ENCODE results near the gene KCTD19.

KCTD19 gene

DNA sequence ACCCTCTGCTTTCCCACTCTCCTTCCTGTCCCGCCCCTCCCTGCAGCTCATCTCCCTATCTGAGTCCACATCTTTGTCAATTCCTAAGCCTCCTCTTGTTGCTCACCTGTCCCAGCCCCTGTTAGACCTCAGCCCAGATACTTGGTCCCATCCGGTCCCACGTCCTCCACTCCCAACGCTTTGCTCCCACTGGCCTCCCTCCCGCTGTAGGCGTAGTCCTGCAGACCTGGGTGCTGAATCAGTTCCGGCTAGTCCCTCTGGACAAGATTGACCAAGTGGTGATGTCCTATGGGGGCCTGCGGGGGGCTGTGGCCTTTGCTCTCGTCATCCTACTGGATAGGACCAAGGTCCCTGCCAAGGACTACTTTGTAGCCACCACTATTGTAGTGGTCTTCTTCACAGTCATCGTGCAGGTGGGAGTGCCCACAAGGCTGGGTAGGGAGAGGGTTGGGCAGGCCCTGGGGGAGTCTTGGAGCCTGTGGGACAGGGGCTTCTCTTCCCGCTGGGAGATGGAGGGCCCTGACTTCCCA is 69.8 kb downstream of the KCTD19 start:
- DNase-seq, result no peak

DNA sequence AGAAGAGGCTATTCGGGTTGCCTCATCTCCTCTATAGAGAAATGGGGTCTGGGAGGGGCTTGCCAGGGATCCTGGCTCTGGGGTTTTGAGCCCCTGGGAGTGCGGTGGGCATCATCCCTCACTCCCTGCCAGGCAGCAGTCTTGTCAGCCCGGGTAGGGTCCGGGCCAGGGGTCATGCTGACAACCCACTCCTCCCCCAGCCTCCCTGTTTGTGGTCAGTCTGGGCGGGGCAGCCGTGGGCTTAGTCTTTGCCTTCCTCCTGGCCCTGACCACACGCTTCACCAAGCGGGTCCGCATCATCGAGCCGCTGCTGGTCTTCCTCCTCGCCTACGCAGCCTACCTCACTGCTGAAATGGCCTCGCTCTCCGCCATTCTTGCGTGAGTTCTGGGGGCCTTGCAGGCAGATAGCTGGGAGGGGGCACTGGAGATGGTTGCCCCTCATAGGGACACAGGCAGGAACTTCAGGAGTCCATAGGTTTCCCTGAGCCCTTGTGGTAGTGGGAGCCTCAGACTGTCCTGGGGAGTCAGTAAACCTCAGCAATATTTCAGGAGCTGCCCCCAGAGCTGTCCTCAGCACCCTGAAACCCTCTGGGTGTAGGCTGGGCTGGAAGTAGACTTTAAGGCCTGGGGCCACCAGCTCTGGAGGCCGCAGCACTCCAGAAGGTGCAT is 70.9 kb downstream of the KCTD19 start:
- DNase-seq, result no peak

DNA sequence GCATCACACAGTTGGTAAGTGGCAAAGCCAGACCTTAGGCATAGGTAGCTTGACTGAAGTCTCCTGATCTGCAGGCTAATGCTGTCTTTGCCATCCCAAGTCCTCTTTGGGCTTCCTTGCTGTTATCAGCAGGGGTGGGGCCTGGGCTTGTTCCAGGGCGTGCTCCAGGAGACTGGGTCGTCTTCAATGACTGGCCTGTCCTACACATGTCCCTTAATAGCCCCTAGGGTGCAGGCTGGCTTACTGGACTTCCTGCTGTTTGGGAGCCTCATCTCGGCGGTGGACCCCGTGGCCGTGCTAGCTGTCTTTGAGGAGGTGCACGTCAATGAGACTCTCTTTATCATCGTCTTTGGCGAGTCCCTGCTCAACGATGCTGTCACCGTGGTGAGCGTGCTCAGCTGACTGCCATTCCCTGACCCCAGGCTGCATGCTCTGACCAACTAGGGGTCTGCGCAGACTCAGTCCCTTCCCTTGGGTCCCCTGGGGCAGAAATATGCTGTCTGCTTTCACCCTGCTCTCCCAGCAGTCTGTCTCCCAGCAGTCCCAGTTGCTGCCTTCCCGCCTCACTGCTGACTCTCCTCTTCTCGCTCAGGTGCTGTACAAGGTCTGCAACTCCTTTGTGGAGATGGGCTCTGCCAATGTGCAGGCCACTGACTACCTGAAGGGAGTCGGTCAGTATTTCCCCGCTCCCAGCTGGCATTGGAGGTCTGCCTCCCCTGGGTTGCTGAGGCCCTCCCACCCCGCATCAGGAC is 71.6 kb downstream of the KCTD19 start:
- DNase-seq, result peak; percentile 61

DNA sequence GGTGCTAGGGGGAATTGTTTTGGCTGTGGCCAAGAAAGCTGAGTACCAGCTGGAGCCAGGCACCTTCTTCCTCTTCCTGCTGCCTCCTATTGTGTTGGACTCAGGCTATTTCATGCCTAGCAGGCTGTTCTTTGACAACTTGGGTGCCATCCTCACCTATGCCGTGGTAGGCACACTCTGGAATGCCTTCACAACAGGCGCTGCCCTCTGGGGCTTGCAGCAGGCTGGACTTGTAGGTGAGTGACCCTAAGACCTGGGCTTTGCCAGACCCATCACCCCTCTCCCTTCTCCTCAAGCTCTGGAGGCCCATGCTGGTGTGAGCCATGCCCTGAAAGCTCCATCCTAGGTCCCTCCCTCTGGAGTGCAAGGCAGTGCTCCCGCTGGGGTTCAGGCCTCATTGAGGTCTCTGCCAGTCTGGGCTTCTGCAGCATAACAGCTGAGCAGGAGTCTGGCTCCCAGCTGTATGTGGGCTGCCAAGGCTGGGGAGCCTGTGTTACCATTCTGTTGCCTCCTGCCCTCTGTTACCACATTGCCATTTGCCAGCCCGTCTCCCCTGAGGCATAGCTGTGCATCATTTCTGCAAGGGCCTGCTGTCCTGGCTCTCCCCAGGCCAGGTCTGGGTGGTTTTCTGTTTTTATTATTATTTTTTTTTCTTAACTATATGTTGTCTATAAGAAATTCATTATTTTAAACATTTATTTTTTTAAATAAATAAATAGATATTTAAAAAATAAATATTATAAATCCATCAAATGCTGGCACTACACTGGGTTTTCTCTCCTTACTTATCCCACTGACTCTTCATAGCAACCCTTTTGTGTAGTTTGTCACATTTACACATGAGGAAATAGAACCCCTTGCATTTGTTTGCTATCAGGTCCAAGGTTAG is 73.7 kb downstream of the KCTD19 start:
- no peak for DNase-seq

DNA sequence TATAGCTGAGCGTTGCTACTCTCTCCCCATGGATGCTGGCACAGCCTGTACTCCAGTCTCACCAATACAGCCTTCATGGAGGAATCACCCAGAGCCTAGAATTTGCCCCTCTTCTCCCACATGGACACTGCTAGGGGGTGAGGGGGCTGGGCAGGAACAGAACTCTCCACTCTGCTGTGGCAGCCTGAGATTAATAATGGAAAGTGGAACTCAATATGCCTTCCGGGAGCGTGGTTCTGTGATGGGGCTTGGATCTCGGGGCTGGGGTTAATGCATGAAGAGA is 76.6 kb downstream of the KCTD19 start:
- DNase-seq, result no peak

DNA sequence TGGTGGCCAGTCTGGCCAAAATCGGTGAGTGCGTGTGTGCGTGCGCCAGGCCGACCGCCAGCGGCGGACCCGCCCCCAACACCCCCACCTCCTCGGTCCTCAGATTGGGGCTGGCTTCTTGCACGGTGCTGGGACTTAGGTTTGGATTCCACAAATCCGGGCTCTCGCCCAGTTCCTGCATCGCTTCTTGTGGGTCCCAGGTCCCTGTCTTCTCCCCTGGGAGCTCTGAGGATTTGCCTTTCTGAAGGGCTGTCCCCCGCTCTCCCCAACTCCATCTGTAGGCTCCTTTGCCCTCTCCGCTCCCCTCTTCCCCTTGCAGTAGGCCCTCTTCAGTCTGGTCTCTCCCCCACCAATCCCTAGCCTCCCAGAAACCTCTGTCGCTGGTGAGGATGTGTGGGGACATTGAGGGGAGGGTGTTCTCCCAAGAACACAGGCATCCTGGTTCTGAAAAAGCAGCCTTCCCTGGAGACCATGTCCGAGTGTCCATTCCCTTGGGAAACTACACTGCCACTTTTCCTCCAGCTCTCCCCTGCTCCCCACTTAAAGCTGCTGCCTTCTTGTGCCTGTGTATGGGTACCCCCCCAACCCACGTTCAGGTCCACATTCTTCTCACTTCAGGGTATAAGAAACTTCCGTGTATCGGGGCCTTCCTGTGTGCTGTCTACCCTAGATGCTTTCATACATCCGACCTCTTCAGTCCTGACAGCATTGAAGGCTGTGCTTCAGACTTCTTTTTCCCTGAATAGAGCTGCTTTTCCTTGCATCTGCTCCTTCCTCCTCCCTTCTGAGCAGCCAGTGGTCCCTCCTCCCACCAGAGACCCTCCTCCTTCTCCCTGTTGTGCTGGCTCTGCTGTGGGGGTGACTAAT is 77.1 kb downstream of the KCTD19 start:
- DNase-seq, result no peak

DNA sequence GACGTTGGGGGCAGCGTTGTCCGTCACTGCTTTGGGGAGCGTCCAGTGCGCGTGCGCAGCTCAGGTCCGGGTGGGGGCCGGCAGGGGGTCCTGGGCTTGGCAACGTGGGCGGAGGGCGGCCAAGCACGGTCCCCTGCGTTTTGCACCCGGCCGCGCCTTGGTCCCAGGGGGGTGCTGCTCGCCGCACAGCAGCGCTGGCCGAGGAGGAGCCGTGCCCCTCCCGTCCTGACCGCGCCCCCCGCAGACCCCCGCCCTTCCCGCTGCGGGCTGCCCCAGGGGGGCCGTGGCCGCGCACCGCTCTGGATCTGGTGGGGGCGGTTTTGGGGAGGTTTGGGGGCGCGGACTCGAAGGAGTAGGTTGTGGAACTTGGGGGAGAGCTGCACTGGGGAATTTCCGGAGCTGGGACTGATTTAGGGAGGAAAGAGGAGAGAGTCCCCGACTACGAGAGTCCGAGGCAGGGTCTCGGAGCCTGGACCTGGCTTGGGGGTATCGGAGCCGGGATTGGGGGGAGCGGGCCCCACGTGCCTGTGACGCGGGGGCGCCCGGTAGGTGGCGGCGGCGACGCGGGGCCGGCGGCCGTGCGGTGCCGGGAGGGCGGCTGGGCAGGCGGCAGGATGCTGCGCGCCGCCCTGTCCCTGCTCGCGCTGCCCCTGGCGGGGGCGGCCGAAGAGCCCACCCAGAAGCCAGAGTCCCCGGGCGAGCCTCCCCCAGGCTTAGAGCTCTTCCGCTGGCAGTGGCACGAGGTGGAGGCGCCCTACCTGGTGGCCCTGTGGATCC is 78.0 kb downstream of the KCTD19 start, which contains the start of gene SLC9A5:
Gene SLC9A5 (plus strand): TSS at position 579 of the 777 bp plus-strand sequence. CDS start 36 bp downstream, at position 615.
- DNase-seq, result no peak

DNA sequence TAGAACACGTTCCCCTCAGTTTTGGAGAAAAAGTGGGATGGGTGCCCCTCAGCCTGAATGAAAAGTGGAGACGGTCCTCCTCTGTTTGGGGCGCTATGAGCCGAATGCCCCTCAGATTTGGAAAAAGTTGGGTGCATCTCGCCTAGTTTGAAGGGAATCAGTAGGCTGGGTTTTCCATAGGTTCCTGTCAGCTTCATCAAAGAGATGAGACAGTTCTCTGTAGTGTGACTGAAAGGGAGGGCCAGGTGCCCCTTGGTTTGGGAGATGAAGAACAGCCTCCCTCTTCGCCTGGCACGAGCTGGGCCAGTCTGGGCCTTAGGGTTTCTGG is 78.5 kb downstream of the KCTD19 start:
- peak; percentile 40 for DNase-seq

DNA sequence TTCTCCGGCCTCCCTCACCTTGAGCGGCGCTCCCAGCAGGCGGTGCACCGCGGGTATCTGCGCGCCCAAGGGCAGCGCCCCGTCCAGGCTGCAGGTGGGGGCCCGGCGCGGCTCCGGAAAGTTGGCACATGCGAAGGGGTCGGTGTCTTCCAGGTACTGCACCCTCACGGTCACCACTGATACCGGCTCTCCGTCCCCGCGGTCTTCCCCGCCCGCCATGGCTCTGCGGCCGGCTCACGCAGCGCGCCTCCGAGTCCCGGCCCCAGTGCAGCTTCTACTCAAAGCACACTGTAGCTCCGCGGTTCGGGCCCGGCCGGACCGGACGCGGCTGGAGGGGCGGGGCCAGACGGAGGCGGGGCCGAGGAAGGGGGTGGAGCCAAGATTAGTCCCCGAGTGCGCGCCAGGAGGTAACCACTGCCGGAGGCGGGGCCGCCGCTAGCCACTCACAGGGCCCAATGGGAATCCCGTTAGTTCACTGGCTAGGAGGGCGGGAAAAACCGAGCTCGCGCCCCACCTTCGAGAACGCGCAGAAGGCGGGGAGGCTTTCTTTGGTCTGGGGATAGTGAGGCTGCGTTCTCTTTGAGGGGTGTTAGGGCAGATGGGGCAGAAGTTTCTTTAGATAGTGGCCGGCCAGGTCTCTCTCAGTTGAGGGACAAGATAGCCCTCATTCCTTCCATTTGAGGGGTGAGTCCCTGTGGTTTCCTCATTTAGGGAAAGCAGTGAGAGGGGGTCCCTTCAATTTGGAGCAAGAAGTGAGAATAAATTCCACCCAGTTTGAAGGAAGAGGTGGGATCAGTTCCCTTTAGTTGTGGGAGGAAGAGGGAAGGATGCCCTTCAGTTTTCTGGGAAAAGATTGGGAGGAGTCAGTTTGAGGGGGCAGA is 79.1 kb downstream of the KCTD19 start, which contains the start of gene FHOD1:
Gene FHOD1 (minus strand): TSS at position 290 of the 881 bp plus-strand sequence. CDS start 71 bp downstream, at position 219.
- DNase-seq, result peak; percentile 99

DNA sequence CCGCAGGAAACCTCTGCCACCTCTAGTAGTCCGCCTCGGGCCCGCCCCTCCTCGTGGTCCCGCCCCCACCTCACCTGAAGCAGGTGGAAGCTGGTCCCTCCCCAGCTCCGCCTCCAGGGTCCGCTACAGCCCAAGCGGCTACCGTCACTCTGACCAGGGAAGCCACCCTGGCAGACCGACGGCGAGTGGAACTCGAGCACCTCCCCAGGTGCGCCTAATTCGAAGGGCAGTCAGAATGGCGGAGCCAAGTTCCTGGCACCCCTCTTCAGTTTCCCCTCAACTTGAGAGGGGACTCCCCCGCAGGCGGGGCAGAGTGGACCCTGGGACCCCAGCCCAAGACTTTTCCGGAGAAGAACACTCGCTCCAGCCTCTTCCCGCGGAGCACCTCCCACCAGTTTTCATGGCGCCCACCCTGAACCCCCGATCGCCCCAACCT is 79.8 kb downstream of the KCTD19 start:
- DNase-seq, result peak; percentile 41

DNA sequence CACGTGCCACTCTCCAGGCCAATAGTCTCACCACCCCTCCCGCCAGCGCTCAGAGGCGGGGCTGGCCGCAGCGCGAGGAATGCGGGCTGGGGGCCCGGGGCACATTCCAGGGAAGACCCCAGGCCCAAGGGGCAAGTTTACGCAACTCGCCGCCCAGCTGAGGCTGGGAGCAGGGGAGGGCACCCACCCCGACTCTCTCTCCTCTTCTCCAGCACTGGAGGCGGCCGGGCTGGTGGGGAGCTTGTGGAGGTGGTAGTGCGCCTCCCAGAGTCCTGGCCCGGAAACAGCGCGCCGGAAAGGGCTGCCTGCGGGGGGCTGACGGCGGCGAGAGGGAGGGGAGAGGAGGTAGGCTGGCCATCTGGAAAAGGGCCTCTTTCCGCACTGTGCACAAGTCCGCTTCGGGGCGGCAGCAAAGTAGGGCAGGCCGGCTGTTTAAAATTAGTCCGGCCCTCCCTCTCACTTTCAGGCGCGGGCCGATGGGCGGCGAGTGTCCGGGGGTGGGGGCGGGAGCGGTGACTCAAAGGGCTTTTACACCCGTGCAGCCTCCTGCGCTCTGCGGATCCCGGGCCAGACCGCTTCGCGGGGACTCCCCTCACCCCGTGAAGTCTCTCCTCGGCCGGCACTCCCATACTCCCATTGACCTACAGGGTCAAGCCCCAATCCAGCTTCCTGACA is 80.3 kb downstream of the KCTD19 start:
- peak; percentile 83 for DNase-seq

DNA sequence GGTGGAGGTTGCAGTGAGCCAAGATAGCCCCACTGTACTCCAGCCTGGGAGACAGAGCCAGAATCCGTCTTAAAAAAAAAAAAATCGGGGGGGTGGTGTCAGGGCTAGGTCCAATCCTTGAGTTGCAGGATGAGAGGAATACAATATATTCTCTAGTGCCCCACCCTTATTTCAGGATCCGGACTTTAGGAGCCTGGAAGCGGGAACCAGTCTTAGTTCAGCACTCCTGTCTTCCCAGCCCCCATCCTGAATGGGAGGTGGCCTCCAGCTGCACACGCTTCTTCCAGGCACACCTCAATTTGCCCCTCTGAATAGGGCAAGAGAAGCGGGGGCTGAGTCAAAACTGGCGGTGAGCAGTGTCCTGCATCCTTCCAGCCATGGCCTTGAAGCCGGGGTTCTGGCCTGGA is 80.9 kb downstream of the KCTD19 start:
- no peak for DNase-seq

DNA sequence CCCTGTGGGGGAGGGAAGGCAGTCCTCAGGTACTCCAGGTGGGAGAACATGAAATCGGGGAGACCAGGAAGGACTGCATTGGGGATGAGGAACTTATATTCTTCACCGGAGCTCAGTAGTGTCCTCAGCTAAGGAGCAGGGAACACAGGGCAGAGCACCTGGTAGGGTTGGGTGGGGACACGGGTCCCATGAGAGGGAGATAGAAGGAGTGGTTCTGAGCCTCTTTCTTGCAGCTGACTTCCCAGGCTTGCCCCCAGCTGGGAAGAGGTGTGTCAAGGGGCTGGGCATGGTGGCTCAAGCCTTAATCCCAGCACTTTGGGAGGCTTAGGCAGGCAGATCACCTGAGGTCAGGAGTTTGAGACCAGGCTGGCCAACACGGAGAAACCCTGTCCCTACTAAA is 81.4 kb downstream of the KCTD19 start:
- DNase-seq, result no peak

DNA sequence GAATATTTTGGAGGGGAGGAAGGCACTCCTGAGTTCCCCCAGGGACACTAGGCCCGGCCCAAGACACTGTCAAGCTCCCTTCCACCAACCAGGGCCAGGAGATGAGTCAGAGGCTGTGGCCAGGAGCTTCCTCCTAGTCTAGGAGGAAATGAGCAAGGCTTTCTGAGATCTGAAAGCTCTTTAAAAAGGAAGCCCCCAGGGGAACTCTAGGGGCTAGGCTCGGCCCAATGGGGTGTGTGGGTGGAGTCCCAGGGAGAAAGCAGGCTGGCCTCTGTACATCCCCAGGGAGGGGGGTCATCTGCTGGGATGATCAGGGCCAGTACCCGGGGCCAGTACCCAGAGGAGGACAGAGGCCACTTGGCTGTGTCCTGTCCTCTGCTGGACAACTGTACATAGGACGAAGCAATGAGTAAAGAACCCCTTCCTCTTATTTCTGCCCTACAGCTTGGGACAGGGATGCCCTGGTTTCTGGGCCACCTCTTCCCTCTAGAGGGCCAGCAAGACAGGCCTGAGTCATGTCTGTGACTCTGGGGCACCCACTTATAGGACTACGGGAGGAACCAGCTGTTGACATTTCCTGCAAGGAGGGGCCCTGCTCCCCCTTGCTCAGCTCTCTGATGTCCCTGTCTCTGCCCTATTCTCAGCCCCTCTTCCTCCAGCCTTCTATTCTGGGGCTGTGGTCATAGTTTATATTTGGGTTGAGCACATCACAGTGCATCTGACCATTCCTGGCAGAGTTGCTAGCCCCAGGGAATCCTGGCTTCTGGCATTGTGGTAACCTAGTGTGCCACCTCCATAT is 82.0 kb downstream of the KCTD19 start:
- DNase-seq, result peak; percentile 89

DNA sequence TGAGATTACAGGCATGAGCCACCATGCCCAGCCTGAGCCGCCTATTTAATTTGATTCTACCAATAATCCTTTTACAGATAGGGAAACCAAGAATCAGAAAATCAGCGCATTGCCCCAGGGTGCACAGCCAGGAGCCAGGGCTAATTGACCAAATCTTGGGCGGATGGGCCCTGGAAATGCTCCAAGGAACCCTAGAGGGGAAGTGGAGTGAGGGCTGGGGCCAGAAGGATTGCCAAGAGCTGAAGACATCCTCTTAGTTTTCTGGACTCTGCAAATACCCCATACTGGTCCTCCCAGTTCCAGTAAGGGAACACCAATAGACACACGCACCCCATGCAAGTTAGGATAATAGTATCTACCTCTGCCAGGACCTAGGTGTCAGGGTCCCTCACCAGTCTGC is 83.1 kb downstream of the KCTD19 start:
- no peak for DNase-seq

DNA sequence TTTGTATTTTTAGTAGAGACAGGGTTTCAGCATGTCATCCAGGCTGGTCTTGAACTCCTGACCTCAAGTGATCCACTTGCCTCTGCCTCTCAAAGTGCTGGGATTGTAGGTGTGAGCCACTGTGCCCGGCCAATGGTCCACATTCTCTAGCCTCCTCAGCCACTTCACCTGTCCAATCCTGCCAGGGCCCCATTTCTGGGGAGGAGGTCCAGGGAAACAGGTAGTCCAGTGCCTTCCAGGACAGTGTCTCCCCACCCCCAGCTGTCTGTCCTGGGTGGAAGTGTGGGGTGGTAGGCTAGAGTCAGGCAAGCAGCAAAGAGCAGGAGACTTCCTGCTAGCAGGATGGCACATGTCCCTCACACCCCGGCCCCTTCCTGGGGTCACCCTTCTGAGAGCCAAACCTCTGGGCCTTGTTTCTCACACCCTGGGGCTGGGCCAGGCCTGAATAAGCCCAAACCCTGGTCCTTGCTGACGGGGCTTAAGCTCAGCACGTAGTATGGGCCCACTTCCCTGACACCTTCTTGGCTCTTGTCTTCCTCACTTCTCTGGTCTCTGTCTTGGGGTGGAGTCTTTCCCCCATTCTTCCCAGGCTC is 84.3 kb downstream of the KCTD19 start:
- DNase-seq, result no peak

DNA sequence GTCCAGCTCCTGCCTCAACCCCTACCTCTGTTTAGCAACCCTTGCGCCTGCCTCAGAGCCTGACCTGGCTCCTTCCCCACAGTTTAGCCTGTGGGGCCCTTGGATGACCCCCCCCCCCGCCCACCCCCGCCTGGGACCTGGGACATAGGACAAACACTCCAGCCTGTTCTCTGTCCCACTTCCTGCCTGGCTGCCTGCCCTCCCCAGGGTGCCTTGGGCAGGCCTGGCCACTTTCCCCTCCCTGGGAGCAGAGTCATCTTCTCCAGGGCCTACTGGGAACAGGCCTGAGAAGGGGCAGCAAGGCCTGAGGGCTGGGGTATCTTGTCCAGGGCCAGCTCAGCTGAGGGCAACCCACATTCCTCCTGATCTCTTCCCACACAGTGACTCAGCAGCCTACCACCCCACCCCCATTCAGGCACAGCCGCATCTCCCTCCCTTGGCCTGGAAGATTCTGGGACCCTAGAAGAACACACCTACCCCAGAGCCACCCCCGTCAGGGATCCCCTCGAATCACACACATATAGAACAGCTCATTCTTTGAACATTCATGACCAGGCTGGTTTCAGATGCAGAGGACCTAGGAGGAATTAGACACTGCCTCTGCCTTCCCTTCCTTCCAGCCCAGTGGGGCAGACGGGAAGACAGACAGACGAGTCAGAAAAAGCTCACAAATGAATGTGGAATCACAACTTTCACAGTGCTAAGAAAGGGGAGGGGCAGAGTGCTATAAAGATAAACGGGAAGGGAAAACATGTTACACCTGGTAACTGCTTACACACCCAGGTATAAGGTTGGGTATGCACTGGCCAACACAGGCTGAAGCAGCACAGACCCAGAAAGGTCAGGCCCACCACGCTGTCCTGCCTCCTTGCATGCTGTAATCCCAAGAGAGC is 85.3 kb downstream of the KCTD19 start:
- no peak for DNase-seq

DNA sequence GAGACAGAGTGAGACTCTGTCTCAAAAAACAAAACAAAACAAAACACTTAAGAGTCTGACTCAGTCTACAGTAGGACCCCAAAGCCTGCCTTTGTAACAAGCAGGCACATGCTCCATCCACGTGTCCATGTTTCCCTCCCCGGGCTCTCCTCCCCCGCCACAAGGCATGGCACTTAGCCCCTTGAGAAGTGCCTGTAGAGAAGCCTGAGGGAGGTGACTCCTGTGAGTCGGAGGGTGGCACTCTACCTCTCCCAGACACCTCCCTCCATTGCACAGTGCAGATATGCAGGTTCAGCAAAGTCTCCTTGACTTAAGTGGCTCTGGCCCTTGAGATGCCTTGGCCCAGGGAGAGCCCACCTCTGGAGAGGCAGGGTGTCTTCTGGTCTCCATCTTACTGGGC is 86.0 kb downstream of the KCTD19 start:
- peak; percentile 37 for DNase-seq

Data from hematopoietic multipotent progenitor cell treated with erythropoietin and hydrocortisone succinate and interleukin-3 and kit ligand, for 6 days (in vitro differentiated cells).